DND-41 (cell line): ENCODE results near the gene SCNN1B.

Experiments used
- ATAC-seq: fragments of 200-7000 bp; cut with Tn5 transposase; 3 replicates; pipeline ENCODE4 v1.9.1; 2021; ENCODE audit warnings: low read depth; ENCODE audit not compliant: insufficient read depth
- DNase-seq: peaks from one replicate; pipeline ENCODE4 v3.0.0-alpha.2; 2020
- H2AFZ ChIP-seq: 2 replicates; pipeline ENCODE4 v1.6.0; 2012; ENCODE audit warnings: low read depth, low read length
- H3K27ac ChIP-seq: 2 replicates; pipeline ENCODE4 v1.5.1; 2012; ENCODE audit warnings: low read length, inconsistent platforms
- H3K27me3 ChIP-seq: fragments of 200-600 bp; sonication (generic); 2 replicates; pipeline ENCODE4 v1.6.0; 2012; ENCODE audit warnings: low read length, mild to moderate bottlenecking, inconsistent platforms; ENCODE audit not compliant: insufficient read depth, poor library complexity
- H3K36me3 ChIP-seq: 2 replicates; pipeline ENCODE4 v1.5.1; 2012; ENCODE audit warnings: low read length, inconsistent platforms; ENCODE audit not compliant: insufficient read depth
- H3K4me1 ChIP-seq: 2 replicates; pipeline ENCODE4 v1.5.1; 2012; ENCODE audit warnings: mild to moderate bottlenecking, low read length; ENCODE audit not compliant: insufficient read depth
- H3K4me2 ChIP-seq: 2 replicates; pipeline ENCODE4 v1.6.0; 2012; ENCODE audit warnings: mild to moderate bottlenecking, moderate library complexity, low read length, inconsistent platforms; ENCODE audit not compliant: insufficient read depth
- H3K4me3 ChIP-seq, 2 experiments: fragments of 200-600 bp in 1 of 2; shearing (Covaris generic) in 1 of 2; 2 replicates each; pipeline ENCODE4 v1.5.1; 2012 to 2016; ENCODE audit warnings: inconsistent platforms in 2 of 2, low read length in 2 of 2, mild to moderate bottlenecking in 2 of 2, low read depth in 1 of 2, moderate library complexity in 1 of 2
- H3K79me2 ChIP-seq: 2 replicates; pipeline ENCODE4 v1.6.0; 2012; ENCODE audit warnings: low read length, inconsistent platforms; ENCODE audit not compliant: insufficient read depth
- H3K9ac ChIP-seq: 2 replicates; pipeline ENCODE4 v1.6.0; 2012; ENCODE audit warnings: low read depth, mild to moderate bottlenecking, inconsistent platforms, low read length, moderate library complexity
- H3K9me3 ChIP-seq: 2 replicates; pipeline ENCODE4 v1.5.1; 2012; ENCODE audit warnings: low read length, moderate library complexity, mild to moderate bottlenecking, inconsistent platforms; ENCODE audit not compliant: insufficient read depth, severe bottlenecking
- H4K20me1 ChIP-seq: 2 replicates; pipeline ENCODE4 v1.6.0; 2012; ENCODE audit warnings: low read length; ENCODE audit not compliant: insufficient read depth
- CTCF ChIP-seq: IDR thresholded peaks from 2 replicates; pipeline ENCODE4 v1.5.1; 2012; ENCODE audit warnings: borderline replicate concordance, low read length, moderate library complexity, mild to moderate bottlenecking; ENCODE audit not compliant: poor library complexity, severe bottlenecking; ENCODE audit errors: extremely low read depth
- EZH2 ChIP-seq: IDR thresholded peaks from 3 replicates; pipeline ENCODE4 v1.6.1; 2012; ENCODE audit warnings: borderline replicate concordance, low read depth, mild to moderate bottlenecking, moderate library complexity, low read length, inconsistent platforms; ENCODE audit not compliant: severe bottlenecking

Gene SCNN1B

GRCh38 chr16:23383881-23384280, 81.8 kb downstream of the SCNN1B start:
- Histone ChIP-seq H3K27ac (no peak overlapping the region), H3K4me1 (no peaks in the 10 kb centered on the region), H3K79me2 (no peaks in the 10 kb centered on the region), H3K36me3 (peaks cover 7% of the 10 kb centered on the region), H3K27me3 (no peaks in the 10 kb centered on the region), H3K9me3 (no peaks in the 10 kb centered on the region), H3K4me3 (no peak overlapping the region), H3K9ac (no peak overlapping the region), H2AFZ (no peak overlapping the region), H3K4me2 (no peak overlapping the region), H4K20me1 (no peaks in the 10 kb centered on the region)
- DNase-seq = no peak
- no peak for ATAC-seq
- no peak for TF ChIP-seq CTCF
- no peak for TF ChIP-seq EZH2

- no peaks in the 10 kb centered on the region for H3K79me2 ChIP-seq
- no peaks in the 10 kb centered on the region for H3K9me3 ChIP-seq
- no peaks in the 10 kb centered on the region for H4K20me1 ChIP-seq
- no peaks in the 10 kb centered on the region for H3K4me1 ChIP-seq
- no peak overlapping the region for H3K27ac ChIP-seq
- H3K36me3 ChIP-seq = peaks cover 16% of the 10 kb centered on the region
- ATAC-seq (no peak), DNase-seq (no peak)
- H3K4me3 ChIP-seq = no peak overlapping the region
- no peaks in the 10 kb centered on the region for H3K27me3 ChIP-seq
- TF ChIP-seq EZH2 = no peak
- TF ChIP-seq CTCF = no peak
- H2AFZ ChIP-seq = no peak overlapping the region
- no peak overlapping the region for H3K4me2 ChIP-seq
- H3K9ac ChIP-seq = no peak overlapping the region
These were observed 82.8 kb downstream of the SCNN1B start for GRCh38 chr16:23384878-23385277.

- H3K27ac ChIP-seq = no peak overlapping the region
- H3K4me2 ChIP-seq = no peak overlapping the region
- TF ChIP-seq EZH2 = no peak
- TF ChIP-seq CTCF = no peak
- no peak for ATAC-seq
- H3K36me3 ChIP-seq = peaks cover 18% of the 10 kb centered on the region
- H4K20me1 ChIP-seq = no peaks in the 10 kb centered on the region
- no peak overlapping the region for H3K4me3 ChIP-seq
- H3K79me2 ChIP-seq = no peaks in the 10 kb centered on the region
- H3K9ac ChIP-seq = no peak overlapping the region
- no peaks in the 10 kb centered on the region for H3K27me3 ChIP-seq
- no peak overlapping the region for H2AFZ ChIP-seq
- no peaks in the 10 kb centered on the region for H3K9me3 ChIP-seq
- no peaks in the 10 kb centered on the region for H3K4me1 ChIP-seq
- no peak for DNase-seq
These were observed 83.3 kb downstream of the SCNN1B start for GRCh38 chr16:23385441-23385840.

- no peak for DNase-seq
- H3K4me3 ChIP-seq = no peak overlapping the region
- no peak for ATAC-seq
- no peak overlapping the region for H2AFZ ChIP-seq
- H4K20me1 ChIP-seq = no peaks in the 10 kb centered on the region
- TF ChIP-seq EZH2 = no peak
- no peak for TF ChIP-seq CTCF
- H3K4me1 ChIP-seq = no peaks in the 10 kb centered on the region
- H3K27ac ChIP-seq = no peak overlapping the region
- no peak overlapping the region for H3K9ac ChIP-seq
- H3K27me3 ChIP-seq = no peaks in the 10 kb centered on the region
- H3K79me2 ChIP-seq = no peaks in the 10 kb centered on the region
- H3K36me3 ChIP-seq = peaks cover 40% of the 10 kb centered on the region
- no peaks in the 10 kb centered on the region for H3K9me3 ChIP-seq
- no peak overlapping the region for H3K4me2 ChIP-seq
These were observed 85.6 kb downstream of the SCNN1B start for GRCh38 chr16:23387666-23388065.
